HCT116 (cell line): ENCODE results near the gene CHID1. TPM values are rescaled to one million over a fixed set of nuclear protein-coding genes. Genes with fewer than 3 reads are reported as not detected.

Experiments
- ATAC-seq: fragments of 200-7000 bp; cut with Tn5 transposase; 2 replicates; pipeline ENCODE4 v1.9.1; 2020; ENCODE audit warnings: mild to moderate bottlenecking, moderate library complexity
- BruUV-seq: library from RNA; stranded (reverse); fragments of 400-500 nt; replicated peaks from 2 replicates; lab custom pipeline; 2021; lab: Mats Ljungman, UMichigan
- CTCF ChIA-PET: fragments of 300-600 bp; sonication (Branson Sonifier 250); formaldehyde crosslinking; loops from one replicate; lab custom pipeline; 2021; ENCODE audit warnings: antibody characterized with exemption; lab: Charles Lee
- POLR2A ChIA-PET: fragments of 300-600, 350-600 bp; sonication (Branson Sonifier 250); formaldehyde crosslinking; loops from one replicate; lab custom pipeline; 2021; ENCODE audit warnings: antibody characterized with exemption; lab: Charles Lee
- RAD21 ChIA-PET, 2 experiments: fragments of 300-600 bp; sonication (Branson Sonifier 250); formaldehyde crosslinking; loops; one replicate each; lab custom pipeline; 2023; ENCODE audit warnings: low total read pairs in 2 of 2; ENCODE audit not compliant: uncharacterized antibody in 2 of 2, unreplicated experiment in 2 of 2, low non-redundant PET in 1 of 2; lab: Charles Lee
- DNase-seq: peaks from one replicate; pipeline ENCODE4 v3.0.0-alpha.2; 2010; ENCODE audit warnings: low read depth, low spot score
- H2AFZ ChIP-seq: fragments of 200-600 bp; shearing (Covaris generic), sonication (generic); 2 replicates; pipeline ENCODE4 v1.6.1; 2017; ENCODE audit warnings: low read depth, mixed run types, mixed read lengths, antibody characterized with exemption, low read length; ENCODE audit not compliant: poor library complexity, severe bottlenecking
- H3K27ac ChIP-seq: 2 replicates; pipeline ENCODE4 v1.5.1; 2012; ENCODE audit warnings: low read depth, low read length
- H3K27me3 ChIP-seq: fragments of 200-600 bp; sonication (generic); 2 replicates; pipeline ENCODE4 v1.6.1; 2016; ENCODE audit warnings: mixed run types, low read length, mixed read lengths; ENCODE audit not compliant: insufficient read depth
- H3K36me3 ChIP-seq, 2 experiments: fragments of 200-500 bp in 1 of 2; fragments of 200-600 bp in 1 of 2; sonication (Bioruptor generic) in 1 of 2; sonication (generic) in 1 of 2; 2 replicates each; pipeline versions ENCODE4 v1.5.1 to v1.6.1; 2014 to 2016; ENCODE audit warnings: low read length in 2 of 2, inconsistent platforms in 1 of 2, mixed read lengths in 1 of 2, mixed run types in 1 of 2; ENCODE audit not compliant: insufficient read depth in 2 of 2, control insufficient read depth in 1 of 2
- H3K4me1 ChIP-seq, 2 experiments: fragments of 200-600 bp in 1 of 2; sonication (generic) in 1 of 2; 2 replicates each; pipeline versions ENCODE4 v1.5.1 to v1.6.1; 2012 to 2017; ENCODE audit warnings: low read length in 2 of 2, inconsistent platforms in 1 of 2, mild to moderate bottlenecking in 1 of 2, mixed read lengths in 1 of 2, mixed run types in 1 of 2, moderate library complexity in 1 of 2; ENCODE audit not compliant: insufficient read depth in 2 of 2, control insufficient read depth in 1 of 2
- H3K4me2 ChIP-seq: fragments of 200-600 bp; sonication (generic); 2 replicates; pipeline ENCODE4 v1.6.1; 2017; ENCODE audit warnings: mixed run types, low read length, mixed read lengths
- H3K4me3 ChIP-seq, 2 experiments: fragments of 200-600 bp in 1 of 2; sonication (generic) in 1 of 2; replicated peaks in 1 of 2; 2 replicates each; pipeline ENCODE4 v1.5.1; 2011 to 2016; ENCODE audit warnings: low read length in 2 of 2, control low read depth in 1 of 2, low read depth in 1 of 2, mild to moderate bottlenecking in 1 of 2, mixed read lengths in 1 of 2, mixed run types in 1 of 2
- H3K79me2 ChIP-seq: fragments of 200-600 bp; sonication (generic); 2 replicates; pipeline ENCODE4 v1.6.1; 2017; ENCODE audit warnings: mild to moderate bottlenecking, mixed run types, low read length, moderate library complexity, mixed read lengths; ENCODE audit not compliant: insufficient read depth
- H3K9ac ChIP-seq: fragments of 200-600 bp; sonication (generic); 2 replicates; pipeline ENCODE4 v1.6.1; 2016; ENCODE audit warnings: low read length, mixed read lengths
- H3K9me2 ChIP-seq: fragments of 200-600 bp; sonication (generic), shearing (Covaris generic); 2 replicates; pipeline ENCODE4 v1.6.1; 2017; ENCODE audit warnings: mixed run types, mild to moderate bottlenecking, moderate library complexity; ENCODE audit not compliant: insufficient read depth
- H3K9me3 ChIP-seq, 2 experiments: fragments of 200-500 bp in 1 of 2; fragments of 200-600 bp in 1 of 2; sonication (Bioruptor generic) in 1 of 2; sonication (generic) in 1 of 2; 2 replicates each; pipeline ENCODE4 v1.6.1; 2014 to 2017; ENCODE audit warnings: low read length in 2 of 2, mixed read lengths in 2 of 2, inconsistent platforms in 1 of 2, low read depth in 1 of 2, mild to moderate bottlenecking in 1 of 2, mixed run types in 1 of 2, moderate library complexity in 1 of 2; ENCODE audit not compliant: control insufficient read depth in 1 of 2, insufficient read depth in 1 of 2
- H4K20me1 ChIP-seq: fragments of 200-600 bp; sonication (generic), shearing (Covaris generic); 2 replicates; pipeline ENCODE4 v1.6.1; 2017; ENCODE audit warnings: mixed run types, mild to moderate bottlenecking, moderate library complexity; ENCODE audit not compliant: insufficient read depth
- CTCF ChIP-seq, 3 experiments: fragments of 200-600 bp in 1 of 3; sonication (generic) in 1 of 3; IDR thresholded peaks in 2 of 3; conservative IDR thresholded peaks in 1 of 3; 2 replicates each; pipeline ENCODE4 v1.5.1; 2012 to 2017; ENCODE audit warnings: low read depth in 2 of 3, low read length in 2 of 3, antibody characterized with exemption in 1 of 3, borderline replicate concordance in 1 of 3, control low read depth in 1 of 3, mild to moderate bottlenecking in 1 of 3, mixed read lengths in 1 of 3, mixed run types in 1 of 3, moderate library complexity in 1 of 3; ENCODE audit not compliant: insufficient read depth in 1 of 3
- ELF1 ChIP-seq: IDR thresholded peaks from 2 replicates; pipeline ENCODE4 v1.6.1; 2012; ENCODE audit warnings: low read depth, borderline replicate concordance
- EZH2 ChIP-seq: fragments of 200-600 bp; sonication (generic); IDR thresholded peaks from 2 replicates; pipeline ENCODE4 v1.6.1; 2017; ENCODE audit warnings: antibody characterized with exemption, mixed run types
- EZH2phosphoT487 ChIP-seq: fragments of 200-600 bp; IDR thresholded peaks from 2 replicates; pipeline ENCODE4 v1.6.1; 2018; ENCODE audit warnings: antibody characterized with exemption, borderline replicate concordance
- FOSL1 ChIP-seq: IDR thresholded peaks from 2 replicates; pipeline ENCODE4 v1.6.1; 2012; ENCODE audit warnings: low read depth
- POLR2A ChIP-seq: IDR thresholded peaks from 2 replicates; pipeline ENCODE4 v1.7.0; 2011; ENCODE audit warnings: borderline replicate concordance; ENCODE audit not compliant: insufficient read depth, insufficient read length; ENCODE audit errors: extremely low read depth
- REST ChIP-seq: IDR thresholded peaks from 2 replicates; pipeline ENCODE4 v1.6.1; 2012; ENCODE audit warnings: low read depth
- SIN3A ChIP-seq: IDR thresholded peaks from 2 replicates; pipeline ENCODE4 v1.6.1; 2012; ENCODE audit warnings: low read depth
- TCF7L2 ChIP-seq: IDR thresholded peaks from 2 replicates; pipeline ENCODE4 v1.7.0; 2011; ENCODE audit warnings: borderline replicate concordance, inconsistent platforms; ENCODE audit not compliant: insufficient read depth, insufficient read length; ENCODE audit errors: extremely low read depth
- ZBTB33 ChIP-seq: IDR thresholded peaks from 2 replicates; pipeline ENCODE4 v1.6.1; 2011; ENCODE audit warnings: mild to moderate bottlenecking, low read length, moderate library complexity; ENCODE audit not compliant: insufficient replicate concordance; ENCODE audit errors: extremely low read depth
- intact Hi-C: fragments of 100-400 bp; cut with micrococcal nuclease; formaldehyde crosslinking; loops from 2 replicates; pipeline ENCODE4 v1.10.0; 2022
- total RNA-seq: library from RNA; stranded (reverse); gene quantifications from one replicate; pipeline ENCODE4 v1.2.1, GENCODE V29; 2021; ENCODE audit not compliant: unreplicated experiment

CHID1 gene
- total RNA-seq, 1 experiment from 2014 or later: 102 TPM

GRCh38 chr11:897253-898142 is 13.1 kb downstream of the CHID1 start:
- CTCF ChIA-PET: interaction anchor here (0.9 to 1.2 kb wide), 2 partner anchors 13 to 154 kb away, joined by 4 to 6 read pairs; partner anchors contain the start of gene CHID1
- H3K27ac ChIP-seq: no peak overlapping the region; the same call in 1 of the 2 replicates
- H3K36me3 ChIP-seq: peaks cover 9 to 17% of the 10 kb centered on the region in 2 experiments; a peak in 3 of 4 replicates
- H3K4me3 ChIP-seq: no peak overlapping the region
- no peak for TF ChIP-seq POLR2A
- TF ChIP-seq TCF7L2: no peak
- no peak for TF ChIP-seq ZBTB33
- TF ChIP-seq EZH2: no peak
- TF ChIP-seq EZH2phosphoT487: no peak
- no peak for TF ChIP-seq ELF1
- no peak for TF ChIP-seq CTCF (IDR thresholded peaks at IDR 0.05 in 2 of 3, conservative IDR thresholded peaks at IDR 0.05 in 1 of 3; ENCODE audit: borderline replicate concordance in 1 of 3, insufficient read depth in 1 of 3, low read depth in 2 of 3, low read length in 2 of 3)
- TF ChIP-seq SIN3A: no peak
- no peak for TF ChIP-seq REST
- no peak for TF ChIP-seq FOSL1
- no peak overlapping the region for H3K9ac ChIP-seq
- RAD21 ChIA-PET: no interaction called here
- H3K9me2 ChIP-seq: no peaks in the 10 kb centered on the region
- H3K4me2 ChIP-seq: no peak overlapping the region
- peaks cover 5 to 7% of the 10 kb centered on the region in 2 experiments; a peak in 3 of 4 replicates for H3K4me1 ChIP-seq
- H2AFZ ChIP-seq: no peak overlapping the region
- DNase-seq (no peak), ATAC-seq (no peak; the same call in 1 of the 2 replicates)
- intact Hi-C loops: loop anchor here (2.0 kb wide), 1 partner anchor 153 kb away; no protein-coding TSS in a partner anchor
- POLR2A ChIA-PET: interaction anchor here (0.7 kb wide), 1 partner anchor 42 kb away, joined by 3 read pairs; no protein-coding TSS in a partner anchor
- H3K27me3 ChIP-seq: no peaks in the 10 kb centered on the region
- no peaks in the 10 kb centered on the region for H3K79me2 ChIP-seq
- BruUV-seq: no TSS peak
- H3K9me3 ChIP-seq: no peaks in the 10 kb centered on the region
- H4K20me1 ChIP-seq: no peaks in the 10 kb centered on the region
